ENCODE results near the gene ABCG1. TPM values are rescaled to one million over a fixed set of nuclear protein-coding genes. Genes with fewer than 3 reads are reported as not detected.

The ABCG1 gene
- total RNA-seq, 1 experiment from 2014 or later: 6.0 TPM

DNA sequence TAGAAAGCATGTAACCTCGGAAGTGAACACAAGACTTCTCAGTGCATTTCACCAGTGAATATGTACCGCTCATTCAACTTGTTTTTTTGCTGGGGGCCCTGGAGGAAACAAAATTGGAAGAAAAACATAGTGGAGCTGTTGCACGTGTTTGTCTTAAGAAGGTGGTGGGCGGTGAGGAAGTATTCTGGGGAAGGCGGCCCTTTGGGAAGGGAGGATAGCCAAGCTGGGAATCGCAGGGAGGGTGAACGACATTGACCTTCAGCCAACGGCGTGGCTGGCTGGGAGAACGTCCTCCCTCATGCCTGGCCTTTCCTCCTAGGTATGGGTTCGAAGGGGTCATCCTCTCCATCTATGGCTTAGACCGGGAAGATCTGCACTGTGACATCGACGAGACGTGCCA, 76.9 kb downstream of the ABCG1 start:
- in situ Hi-C loops (cut with HindIII; ENCODE audit: low sequenced_read_pairs): no loop called here
- DNase-seq (ENCODE audit: low spot score): no peak

DNA sequence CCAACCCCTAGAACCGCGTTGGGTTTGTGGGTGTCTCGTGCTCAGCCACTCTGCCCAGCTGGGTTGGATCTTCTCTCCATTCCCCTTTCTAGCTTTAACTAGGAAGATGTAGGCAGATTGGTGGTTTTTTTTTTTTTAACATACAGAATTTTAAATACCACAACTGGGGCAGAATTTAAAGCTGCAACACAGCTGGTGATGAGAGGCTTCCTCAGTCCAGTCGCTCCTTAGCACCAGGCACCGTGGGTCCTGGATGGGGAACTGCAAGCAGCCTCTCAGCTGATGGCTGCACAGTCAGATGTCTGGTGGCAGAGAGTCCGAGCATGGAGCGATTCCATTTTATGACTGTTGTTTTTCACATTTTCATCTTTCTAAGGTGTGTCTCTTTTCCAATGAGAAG, 77.6 kb downstream of the ABCG1 start:
- no peak for DNase-seq (ENCODE audit: low spot score)
- in situ Hi-C loops (cut with HindIII; ENCODE audit: low sequenced_read_pairs): no loop called here

DNA sequence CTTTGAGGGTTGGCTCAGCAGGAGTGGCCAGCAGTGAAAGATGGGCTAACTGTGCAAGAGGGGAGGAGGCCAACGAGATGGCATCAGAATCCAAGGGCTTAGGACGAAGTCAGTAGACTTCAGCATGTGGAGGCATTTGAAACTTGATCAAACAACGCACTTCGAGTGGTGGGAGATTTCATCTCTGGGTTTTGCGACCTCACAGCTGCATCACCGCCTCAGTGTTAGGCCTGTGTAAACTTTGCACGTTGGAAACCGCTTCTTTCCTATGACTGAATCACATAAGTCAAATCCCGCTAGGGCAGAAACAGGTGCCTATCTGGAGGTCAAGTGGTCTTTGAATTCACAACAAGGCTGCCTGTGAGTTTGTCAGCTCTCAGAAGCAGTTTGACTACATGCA, 78.4 kb downstream of the ABCG1 start:
- in situ Hi-C loops (cut with HindIII; ENCODE audit: low sequenced_read_pairs): no loop called here
- DNase-seq (ENCODE audit: low spot score): no peak

DNA sequence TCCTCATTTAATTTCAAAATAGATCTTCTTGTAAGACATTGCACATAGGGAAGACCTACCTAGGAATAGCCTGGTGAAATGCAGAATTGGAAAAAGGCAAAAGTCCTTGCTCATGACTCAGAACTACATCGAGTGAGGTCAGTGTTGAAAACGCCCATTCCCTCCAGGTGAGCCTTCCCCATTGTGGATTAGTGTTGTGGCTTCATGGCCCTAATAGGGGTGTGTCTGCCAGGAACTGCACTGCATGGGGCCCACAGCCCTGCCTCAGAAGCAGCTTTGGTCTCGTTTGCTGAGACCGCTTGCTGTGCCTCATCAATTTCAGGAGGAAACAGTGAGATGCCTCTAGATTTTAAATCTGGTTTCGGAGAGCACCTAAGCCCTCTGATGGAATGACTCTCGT, 79.3 kb downstream of the ABCG1 start:
- in situ Hi-C loops (cut with HindIII; ENCODE audit: low sequenced_read_pairs): no loop called here
- DNase-seq (ENCODE audit: low spot score): no peak

DNA sequence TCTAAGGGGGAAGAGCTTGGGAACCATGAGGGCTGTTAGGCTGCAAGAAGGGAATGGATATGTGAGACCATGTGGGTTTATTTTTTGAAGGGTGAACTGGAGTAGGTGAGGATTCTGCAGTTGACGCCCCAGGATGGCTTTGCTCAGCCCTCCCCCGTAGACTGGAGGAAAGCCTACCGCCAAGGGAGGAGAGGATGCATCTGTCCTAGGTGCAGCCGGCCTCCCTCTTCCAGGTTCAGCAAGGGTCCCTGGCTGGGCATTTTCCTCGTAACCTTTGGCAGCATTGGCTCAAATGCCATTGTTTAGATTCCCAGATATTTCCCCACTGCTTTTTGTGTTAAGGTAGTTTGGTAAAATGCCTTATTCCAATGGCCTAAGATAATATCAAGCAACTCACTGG, 79.7 kb downstream of the ABCG1 start:
- in situ Hi-C loops (cut with HindIII; ENCODE audit: low sequenced_read_pairs): no loop called here
- no peak for DNase-seq (ENCODE audit: low spot score)

DNA sequence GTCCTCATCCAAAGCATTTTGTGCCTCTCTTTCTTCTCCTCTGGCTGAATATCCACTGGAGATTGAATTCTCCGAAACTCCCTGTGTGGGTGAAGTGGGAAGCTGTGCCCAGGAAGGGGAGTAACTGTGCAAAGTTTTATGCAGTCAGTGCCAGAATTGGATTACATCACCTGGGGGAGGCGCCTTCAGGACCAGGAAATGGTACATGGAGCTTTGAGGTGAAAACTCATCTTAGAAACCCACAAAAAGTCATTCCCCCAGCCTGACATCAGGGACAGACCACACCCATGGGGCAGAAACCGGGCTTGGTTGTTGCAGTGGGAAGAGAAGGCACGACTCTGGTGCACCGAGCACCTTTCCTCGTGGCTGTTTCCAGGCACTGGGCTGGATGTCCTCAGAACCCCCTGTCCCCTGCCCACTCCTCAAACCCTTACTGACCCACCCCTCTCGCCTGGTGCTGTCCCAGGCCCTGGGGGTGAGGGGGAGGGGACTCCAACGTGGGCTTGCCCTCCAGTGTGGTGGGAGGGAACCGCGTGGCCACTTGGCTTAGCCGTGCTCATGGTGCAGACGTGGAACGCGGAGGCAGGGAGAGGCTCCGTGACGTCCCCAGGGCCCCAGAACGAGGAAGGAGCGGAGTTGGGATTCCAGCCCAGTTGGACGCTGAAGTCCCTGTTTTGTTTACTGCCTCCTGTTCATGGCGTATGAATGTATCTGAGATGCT, 80.5 kb downstream of the ABCG1 start:
- in situ Hi-C loops (cut with HindIII; ENCODE audit: low sequenced_read_pairs): no loop called here
- DNase-seq (ENCODE audit: low spot score): no peak

DNA sequence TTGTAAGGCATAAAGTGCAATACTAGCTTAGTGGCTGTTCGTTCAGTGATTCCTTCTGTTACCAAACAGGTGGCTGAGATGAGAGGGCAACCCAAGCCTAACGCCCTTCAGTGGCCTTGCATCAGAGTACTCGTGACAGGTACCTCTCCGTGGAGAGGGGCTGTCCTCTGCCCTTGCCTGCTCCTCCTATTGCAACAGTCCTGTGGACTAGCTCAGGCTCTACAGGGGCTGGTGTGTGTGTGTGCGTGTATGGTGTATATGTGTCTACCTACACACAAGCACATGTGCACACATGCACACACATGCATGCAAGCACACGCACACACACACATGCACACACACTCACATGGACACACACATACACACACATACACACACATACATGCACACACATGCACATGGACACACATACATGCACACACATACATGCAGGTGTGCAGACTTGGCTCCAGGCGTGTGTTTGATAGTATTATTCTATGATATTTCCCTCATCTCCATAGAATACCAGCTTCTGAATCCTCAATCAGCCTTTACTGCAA, 81.2 kb downstream of the ABCG1 start:
- no peak for DNase-seq (ENCODE audit: low spot score)
- in situ Hi-C loops (cut with HindIII; ENCODE audit: low sequenced_read_pairs): no loop called here

DNA sequence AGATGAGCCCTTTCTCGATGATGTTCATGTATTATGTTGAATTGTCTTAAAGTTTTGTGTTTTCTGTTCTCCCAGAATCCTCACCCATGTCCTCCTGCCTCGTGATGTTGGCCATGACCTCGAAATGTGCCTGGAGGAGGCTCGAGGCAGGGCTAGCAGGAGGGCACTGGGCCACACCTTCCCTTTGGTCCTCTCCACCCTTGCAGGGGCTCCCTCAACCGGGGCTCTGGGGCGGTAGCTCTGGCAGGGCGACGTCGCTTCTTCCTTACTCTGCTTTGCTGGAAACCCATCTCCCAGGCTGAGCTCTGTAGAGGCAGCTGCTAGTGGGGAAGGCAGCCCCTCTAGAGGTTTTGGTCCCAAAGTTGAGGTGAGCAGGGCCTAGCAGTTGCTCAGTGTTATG, 82.0 kb downstream of the ABCG1 start:
- in situ Hi-C loops (cut with HindIII; ENCODE audit: low sequenced_read_pairs): no loop called here
- DNase-seq (ENCODE audit: low spot score): no peak

DNA sequence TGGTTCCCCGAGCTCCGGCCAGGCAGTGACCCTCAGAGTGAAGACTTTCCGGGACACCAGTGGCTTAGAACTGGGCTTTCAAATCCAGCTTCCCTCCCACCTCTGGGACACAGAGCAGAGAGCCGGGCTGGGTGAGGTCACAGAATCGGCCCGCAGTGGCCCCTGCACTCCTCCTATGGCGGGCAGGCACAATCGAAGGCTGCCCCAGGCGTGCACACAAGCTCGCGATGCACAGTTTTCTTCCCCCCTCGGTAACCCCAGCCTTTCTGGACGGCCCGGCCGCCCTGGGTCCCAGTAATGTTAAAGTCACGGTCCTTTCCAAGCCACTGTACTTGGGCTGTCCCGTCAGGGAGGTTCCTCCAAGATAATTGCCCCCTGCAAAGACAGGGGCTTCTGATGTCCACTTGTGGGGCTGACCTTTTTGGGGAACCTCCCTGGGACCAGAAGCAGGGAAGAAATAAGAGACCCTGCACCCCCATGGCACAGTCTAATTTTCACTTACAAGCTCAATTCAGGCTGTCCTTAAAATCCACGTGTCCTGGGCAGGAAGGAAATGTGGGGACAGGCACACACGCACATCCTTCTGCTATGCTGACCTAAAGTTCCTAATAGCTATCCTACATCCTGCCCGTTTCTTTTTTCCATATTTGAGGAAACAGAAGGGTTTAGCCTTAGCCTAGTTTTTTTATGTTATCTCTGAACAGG, 82.6 kb downstream of the ABCG1 start:
- DNase-seq (ENCODE audit: low spot score): no peak
- in situ Hi-C loops (cut with HindIII; ENCODE audit: low sequenced_read_pairs): no loop called here

DNA sequence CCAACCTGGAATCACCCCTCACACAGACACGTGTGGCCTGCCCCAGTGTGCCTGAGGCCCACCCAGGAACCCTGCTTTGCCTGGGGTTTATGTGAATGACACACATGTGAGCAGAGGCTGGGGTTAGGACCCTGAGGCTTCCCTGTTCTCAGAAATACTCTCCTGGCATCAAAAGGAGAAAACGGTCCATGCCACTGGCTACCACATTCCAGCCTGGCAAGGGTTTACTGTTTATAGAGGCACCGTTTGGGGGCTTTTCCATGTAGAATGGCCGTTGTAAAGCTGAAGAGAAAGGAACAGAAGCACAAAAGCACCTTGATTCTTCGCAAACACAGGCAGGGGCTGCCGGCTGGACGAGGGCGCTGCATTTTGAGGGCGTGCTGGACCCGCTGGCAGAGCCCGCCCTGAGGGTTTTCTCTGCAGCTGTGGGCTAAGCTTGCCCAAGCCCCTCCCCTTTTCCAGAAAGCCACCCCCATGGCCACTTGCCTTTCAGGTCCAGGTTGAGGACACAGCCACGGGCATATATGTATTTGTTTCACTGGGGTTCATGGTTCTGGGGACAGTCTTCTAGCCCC, 83.2 kb downstream of the ABCG1 start:
- in situ Hi-C loops (cut with HindIII; ENCODE audit: low sequenced_read_pairs): no loop called here
- DNase-seq (ENCODE audit: low spot score): no peak

DNA sequence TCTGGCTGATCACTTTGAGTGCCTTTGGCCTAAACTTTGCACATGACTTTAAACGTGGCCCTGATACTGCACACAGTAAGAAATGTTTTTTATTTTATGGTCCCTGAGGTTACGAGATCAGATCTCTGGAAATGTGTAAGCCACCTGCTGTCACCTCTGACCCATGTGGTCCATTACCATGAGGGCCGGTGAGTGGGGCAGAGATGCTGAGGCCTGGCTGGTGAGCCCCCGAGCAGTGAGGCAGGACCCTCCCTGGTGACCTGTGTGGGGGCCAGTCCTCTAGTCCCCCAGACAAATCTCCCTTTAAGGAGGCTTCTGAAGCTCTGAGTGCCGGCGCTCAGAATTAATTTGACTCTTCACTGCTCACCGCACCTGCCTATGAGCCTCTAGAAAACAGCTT, 83.9 kb downstream of the ABCG1 start:
- in situ Hi-C loops (cut with HindIII; ENCODE audit: low sequenced_read_pairs): no loop called here
- no peak for DNase-seq (ENCODE audit: low spot score)

DNA sequence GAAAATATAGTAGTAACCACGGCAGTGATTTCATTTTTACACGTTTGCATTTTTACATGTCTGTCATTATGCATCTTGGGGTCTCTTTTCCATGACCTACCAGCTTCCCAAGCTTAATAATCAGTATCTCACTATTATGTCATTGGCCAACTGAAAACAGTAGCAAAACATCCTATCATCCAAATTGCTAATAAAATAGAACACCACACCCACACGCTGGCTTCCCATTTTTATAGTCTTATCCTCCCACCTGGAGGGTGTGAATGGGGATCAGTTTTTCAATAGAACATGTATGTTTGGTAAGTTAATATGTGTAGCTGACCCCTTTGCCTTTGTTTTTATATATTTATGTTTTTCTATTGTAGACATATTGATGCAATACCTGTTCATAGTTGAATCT, 84.5 kb downstream of the ABCG1 start:
- no peak for DNase-seq (ENCODE audit: low spot score)
- in situ Hi-C loops (cut with HindIII; ENCODE audit: low sequenced_read_pairs): no loop called here

DNA sequence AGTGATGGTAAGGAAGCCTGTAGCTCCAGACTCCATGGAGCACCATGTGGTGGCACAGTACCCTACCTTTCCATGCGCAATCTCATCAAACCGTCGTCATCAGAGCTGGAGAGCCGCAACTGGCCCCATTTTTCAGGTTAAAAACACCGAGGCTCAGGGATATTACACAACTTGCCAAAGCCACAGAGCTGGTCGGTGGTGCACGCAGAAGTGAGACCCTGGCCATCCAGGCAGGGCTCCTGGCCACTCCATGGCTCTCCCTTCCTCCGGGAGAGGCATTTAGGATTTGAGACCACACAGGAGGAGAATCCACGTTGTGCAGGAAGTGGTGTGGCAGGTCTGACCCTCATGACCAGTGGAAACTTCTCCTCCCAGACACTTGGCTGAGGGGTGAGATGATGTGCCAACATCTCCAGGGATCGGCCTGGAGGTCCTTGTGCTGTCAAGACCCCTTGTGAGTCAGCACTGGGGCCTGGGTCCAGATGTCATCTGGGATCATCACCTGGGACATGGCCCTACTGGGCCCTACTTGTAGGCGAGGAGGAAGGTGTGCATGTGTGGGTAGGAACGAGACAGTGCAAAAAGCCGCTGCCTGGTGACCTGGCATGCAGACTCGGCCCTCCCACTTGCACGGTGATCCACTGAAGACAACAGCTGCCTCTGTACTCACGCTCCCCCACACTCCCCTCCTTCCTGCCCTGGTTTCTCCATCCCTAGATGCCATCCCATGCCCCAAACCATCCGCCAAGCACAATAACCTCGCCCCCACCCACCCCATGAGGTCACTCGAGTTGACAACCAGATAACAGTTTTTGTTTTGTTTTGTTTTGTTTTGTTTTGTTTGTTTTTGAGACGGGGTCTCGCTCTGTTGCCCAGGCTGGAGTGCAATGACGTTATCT, 85.9 kb downstream of the ABCG1 start:
- no peak for DNase-seq (ENCODE audit: low spot score)
- in situ Hi-C loops (cut with HindIII; ENCODE audit: low sequenced_read_pairs): no loop called here

DNA sequence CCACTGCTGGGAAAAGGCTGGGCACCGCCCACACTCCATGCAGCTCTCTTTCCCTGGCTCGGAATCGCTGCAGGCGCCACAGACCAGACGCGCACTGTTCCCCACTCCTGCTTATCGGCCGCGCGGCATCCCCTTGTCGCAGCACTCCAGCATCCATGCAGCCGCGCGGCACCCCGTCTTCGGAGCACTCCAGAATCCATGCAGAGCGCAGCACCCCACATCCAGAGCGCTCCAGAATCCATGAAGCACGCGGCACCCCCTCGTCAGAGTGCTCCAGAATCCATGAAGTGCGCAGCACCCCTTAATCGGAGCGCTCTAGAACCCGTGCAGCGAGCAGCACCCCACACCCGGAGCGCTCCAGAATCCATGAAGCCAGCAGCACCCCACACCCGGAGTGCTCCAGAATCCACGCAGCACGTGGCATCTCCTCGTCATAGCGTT, 86.8 kb downstream of the ABCG1 start:
- no peak for DNase-seq (ENCODE audit: low spot score)
- in situ Hi-C loops (cut with HindIII; ENCODE audit: low sequenced_read_pairs): no loop called here

DNA sequence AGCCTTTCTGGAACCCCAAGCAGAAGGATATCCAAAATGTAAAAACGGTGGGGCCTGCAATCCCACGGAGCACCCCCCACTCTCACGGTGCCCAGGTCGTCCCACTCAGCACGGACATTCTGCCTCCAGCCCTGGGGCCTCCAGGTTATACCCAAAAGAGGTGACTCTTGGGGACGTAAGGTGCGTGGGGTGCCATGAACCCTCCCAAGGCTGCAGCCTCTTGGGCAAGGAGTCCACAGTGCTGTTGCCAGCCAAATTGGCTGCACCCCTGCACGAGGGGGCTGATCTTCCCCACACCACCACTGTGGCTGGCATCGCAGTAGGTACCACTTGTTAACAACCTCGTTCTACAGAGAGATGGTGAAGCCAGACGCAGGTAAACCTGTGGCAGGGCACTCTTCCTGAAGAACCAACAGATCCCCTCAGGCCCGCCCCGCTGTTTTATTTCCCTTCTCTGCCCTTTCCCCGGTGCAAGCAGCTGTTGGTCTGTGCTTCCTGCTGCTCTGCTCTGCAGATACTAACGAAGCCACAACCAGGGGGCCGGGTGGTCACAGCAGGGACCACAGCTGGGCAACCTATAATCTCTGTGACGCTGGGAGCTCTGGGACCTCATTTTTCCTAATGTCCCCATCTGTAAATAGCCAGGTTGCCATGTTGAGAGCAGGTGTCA, 87.6 kb downstream of the ABCG1 start:
- no peak for DNase-seq (ENCODE audit: low spot score)
- in situ Hi-C loops (cut with HindIII; ENCODE audit: low sequenced_read_pairs): no loop called here

DNA sequence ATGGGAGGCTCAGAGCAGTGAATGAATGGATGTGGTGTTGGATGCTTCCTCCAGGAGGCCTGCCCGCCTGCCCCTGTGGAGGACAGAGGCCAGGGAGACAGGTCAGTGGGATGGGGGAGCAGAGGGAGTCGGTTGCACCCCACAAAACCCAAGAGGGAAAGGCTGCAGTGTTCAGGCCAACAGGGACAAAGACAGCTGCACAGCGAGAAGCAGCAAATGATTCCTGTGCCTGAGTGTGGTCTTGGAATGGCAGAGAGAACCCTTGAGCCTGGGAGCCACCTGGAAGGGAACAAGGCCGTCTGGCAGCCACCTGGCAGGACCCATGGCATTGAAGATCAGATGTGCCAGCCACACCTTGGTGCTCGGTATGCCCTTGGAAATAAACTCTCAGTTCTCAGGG, 88.2 kb downstream of the ABCG1 start:
- no peak for DNase-seq (ENCODE audit: low spot score)
- in situ Hi-C loops (cut with HindIII; ENCODE audit: low sequenced_read_pairs): no loop called here

DNA sequence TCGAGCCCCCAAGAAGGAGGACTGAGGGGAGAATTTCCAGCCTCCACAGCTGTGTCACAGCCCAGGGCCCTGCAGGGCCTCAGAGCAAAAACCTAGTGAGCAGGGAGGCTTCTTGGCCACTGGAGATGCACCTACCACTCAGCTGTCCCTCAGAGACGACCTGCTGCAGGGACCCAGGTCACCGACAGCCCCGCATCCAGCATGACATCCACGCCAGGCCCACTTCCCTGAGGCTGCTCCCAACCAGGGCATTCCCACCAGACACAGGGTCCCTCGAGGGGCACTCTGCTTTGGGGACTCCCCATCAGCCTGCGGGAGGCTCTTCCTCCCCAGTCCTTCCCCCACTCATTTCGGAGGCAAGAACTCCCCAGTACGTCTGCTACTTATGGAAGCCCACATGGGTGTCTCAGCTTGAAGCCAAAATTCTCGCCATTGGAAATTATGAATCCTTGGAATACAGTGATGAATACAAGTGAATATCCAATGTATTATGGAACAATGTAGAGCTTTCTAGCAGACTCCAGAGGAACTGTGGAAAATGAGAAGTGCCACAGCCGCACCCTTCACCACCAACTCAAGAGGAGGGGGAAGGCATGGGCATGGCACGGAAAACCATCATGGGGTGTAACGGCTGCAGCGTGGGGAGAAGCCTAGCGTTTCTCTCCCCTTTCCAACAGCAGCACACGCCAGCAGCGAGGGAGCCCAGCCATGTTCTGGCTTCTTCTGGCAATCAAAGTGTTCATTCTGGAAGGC, 89.4 kb downstream of the ABCG1 start:
- in situ Hi-C loops (cut with HindIII; ENCODE audit: low sequenced_read_pairs): no loop called here
- no peak for DNase-seq (ENCODE audit: low spot score)

All from G401 (cell line).